PC-9 (cell line): ENCODE results near the gene CYFIP2.

Source experiments
- EZH2 ChIP-seq: fragments of 200-600 bp; sonication (generic); IDR thresholded peaks from 2 replicates; pipeline ENCODE4 v1.8.0; 2017; ENCODE audit warnings: antibody characterized with exemption, low read depth
- TF ChIP-seq, protein P1 (sequence below): fragments of 200-600 bp; sonication (generic); conservative IDR thresholded peaks from 2 replicates; pipeline ENCODE4 v1.6.1; 2017; ENCODE audit warnings: mixed run types, antibody characterized with exemption, mild to moderate bottlenecking, moderate library complexity

DNA sequence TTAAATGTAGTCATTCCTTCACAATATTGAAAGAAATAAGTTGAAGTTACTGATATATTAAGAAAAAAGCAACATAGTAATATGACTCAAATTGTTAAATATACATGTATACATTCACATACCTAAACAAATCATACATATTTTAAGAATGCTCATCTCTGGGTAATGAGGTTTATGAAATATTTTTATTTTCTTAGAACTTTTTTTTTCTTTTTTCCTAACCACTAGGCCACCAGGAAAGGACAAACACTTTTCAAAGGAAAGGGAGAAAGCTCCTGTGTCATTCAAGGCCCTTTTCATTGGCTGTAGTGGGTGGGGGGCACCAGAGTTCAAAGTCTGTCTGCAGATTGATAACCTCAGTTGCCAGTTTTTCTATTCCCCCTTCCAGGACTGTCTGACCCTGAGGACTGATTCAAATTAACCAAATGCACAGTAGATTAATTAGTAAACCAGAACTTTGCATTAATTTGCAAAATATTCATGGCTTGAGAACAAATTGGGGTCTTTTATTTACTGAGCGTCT, 121.2 kb downstream of the CYFIP2 start:
- TF ChIP-seq EZH2 = no peak
- TF ChIP-seq, protein P1, sequence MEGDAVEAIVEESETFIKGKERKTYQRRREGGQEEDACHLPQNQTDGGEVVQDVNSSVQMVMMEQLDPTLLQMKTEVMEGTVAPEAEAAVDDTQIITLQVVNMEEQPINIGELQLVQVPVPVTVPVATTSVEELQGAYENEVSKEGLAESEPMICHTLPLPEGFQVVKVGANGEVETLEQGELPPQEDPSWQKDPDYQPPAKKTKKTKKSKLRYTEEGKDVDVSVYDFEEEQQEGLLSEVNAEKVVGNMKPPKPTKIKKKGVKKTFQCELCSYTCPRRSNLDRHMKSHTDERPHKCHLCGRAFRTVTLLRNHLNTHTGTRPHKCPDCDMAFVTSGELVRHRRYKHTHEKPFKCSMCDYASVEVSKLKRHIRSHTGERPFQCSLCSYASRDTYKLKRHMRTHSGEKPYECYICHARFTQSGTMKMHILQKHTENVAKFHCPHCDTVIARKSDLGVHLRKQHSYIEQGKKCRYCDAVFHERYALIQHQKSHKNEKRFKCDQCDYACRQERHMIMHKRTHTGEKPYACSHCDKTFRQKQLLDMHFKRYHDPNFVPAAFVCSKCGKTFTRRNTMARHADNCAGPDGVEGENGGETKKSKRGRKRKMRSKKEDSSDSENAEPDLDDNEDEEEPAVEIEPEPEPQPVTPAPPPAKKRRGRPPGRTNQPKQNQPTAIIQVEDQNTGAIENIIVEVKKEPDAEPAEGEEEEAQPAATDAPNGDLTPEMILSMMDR = no peak
